Measurements from ENCODE around the gene IGLL1. TPM values are rescaled to one million over a fixed set of nuclear protein-coding genes. Genes with fewer than 3 reads are reported as not detected.

Gene IGLL1
- polyA plus RNA-seq, 1 donor from 2014 or later, result not detected

- Histone ChIP-seq H3K36me3 (ENCODE audit: insufficient read depth, low read length) (no peaks in the 10 kb centered on the region), H3K9me3 (ENCODE audit: low read length) (no peaks in the 10 kb centered on the region), H3K79me2 (replicated peaks; ENCODE audit: insufficient read depth, low read length) (no peaks in the 10 kb centered on the region), H2AFZ (ENCODE audit: low read depth, low read length) (no peak overlapping the region), H3K4me2 (ENCODE audit: low read length) (no peak overlapping the region), H4K20me1 (ENCODE audit: insufficient read depth) (no peaks in the 10 kb centered on the region), H3K4me3 (ENCODE audit: low read length) (no peak overlapping the region), H3K27me3 (ENCODE audit: insufficient read depth, low read depth, low read length) (peaks cover 7% of the 10 kb centered on the region), H3K9me2 (ENCODE audit: insufficient read depth, low read length) (no peaks in the 10 kb centered on the region), H3K27ac (ENCODE audit: low read length) (no peak overlapping the region), H3F3A (ENCODE audit: insufficient read depth, low read length, poor library complexity, severe bottlenecking) (no peaks in the 10 kb centered on the region), H3K9ac (ENCODE audit: low read length) (no peak overlapping the region)
- TF ChIP-seq MXI1 (conservative IDR thresholded peaks at IDR 0.05; ENCODE audit: poor library complexity, severe bottlenecking) (no peak), POLR2AphosphoS5 (IDR thresholded peaks at IDR 0.05) (no peak)
- TF ChIP-seq, protein P1, sequence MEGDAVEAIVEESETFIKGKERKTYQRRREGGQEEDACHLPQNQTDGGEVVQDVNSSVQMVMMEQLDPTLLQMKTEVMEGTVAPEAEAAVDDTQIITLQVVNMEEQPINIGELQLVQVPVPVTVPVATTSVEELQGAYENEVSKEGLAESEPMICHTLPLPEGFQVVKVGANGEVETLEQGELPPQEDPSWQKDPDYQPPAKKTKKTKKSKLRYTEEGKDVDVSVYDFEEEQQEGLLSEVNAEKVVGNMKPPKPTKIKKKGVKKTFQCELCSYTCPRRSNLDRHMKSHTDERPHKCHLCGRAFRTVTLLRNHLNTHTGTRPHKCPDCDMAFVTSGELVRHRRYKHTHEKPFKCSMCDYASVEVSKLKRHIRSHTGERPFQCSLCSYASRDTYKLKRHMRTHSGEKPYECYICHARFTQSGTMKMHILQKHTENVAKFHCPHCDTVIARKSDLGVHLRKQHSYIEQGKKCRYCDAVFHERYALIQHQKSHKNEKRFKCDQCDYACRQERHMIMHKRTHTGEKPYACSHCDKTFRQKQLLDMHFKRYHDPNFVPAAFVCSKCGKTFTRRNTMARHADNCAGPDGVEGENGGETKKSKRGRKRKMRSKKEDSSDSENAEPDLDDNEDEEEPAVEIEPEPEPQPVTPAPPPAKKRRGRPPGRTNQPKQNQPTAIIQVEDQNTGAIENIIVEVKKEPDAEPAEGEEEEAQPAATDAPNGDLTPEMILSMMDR (IDR thresholded peaks at IDR 0.05; ENCODE audit: poor library complexity, severe bottlenecking), result no peak
Observed at GRCh38 chr22:23564276-23564675, 15.8 kb downstream of the IGLL1 start.

DNA sequence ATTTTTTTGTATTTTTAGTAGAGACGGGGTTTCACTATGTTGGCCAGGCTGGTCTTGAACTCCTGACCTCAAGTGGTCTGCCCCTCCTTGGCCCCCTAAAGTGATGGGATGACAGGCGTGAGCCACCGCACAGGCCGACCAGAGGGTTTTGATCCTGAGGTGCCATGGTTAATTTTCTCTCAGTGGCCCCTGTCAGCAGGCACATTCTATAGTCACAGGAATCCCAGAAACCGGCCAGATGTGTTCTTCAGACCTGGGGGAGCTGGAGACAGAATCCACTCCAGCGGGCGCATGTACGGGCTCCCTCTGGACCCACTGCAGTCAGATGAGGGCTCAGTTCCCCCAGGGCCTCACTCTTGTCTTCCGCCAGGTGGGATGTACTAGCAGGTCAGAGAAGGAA is 17.0 kb downstream of the IGLL1 start:
- Histone ChIP-seq H4K20me1 (ENCODE audit: insufficient read depth) (no peaks in the 10 kb centered on the region), H3K9me3 (ENCODE audit: low read length) (no peaks in the 10 kb centered on the region), H3K27me3 (ENCODE audit: insufficient read depth, low read depth, low read length) (peaks cover 7% of the 10 kb centered on the region), H3K36me3 (ENCODE audit: insufficient read depth, low read length) (no peaks in the 10 kb centered on the region), H3F3A (ENCODE audit: insufficient read depth, low read length, poor library complexity, severe bottlenecking) (no peaks in the 10 kb centered on the region), H3K27ac (ENCODE audit: low read length) (no peak overlapping the region), H3K79me2 (replicated peaks; ENCODE audit: insufficient read depth, low read length) (no peaks in the 10 kb centered on the region), H3K4me3 (ENCODE audit: low read length) (no peak overlapping the region), H3K9me2 (ENCODE audit: insufficient read depth, low read length) (no peaks in the 10 kb centered on the region), H3K4me2 (ENCODE audit: low read length) (no peak overlapping the region), H2AFZ (ENCODE audit: low read depth, low read length) (no peak overlapping the region), H3K9ac (ENCODE audit: low read length) (no peak overlapping the region)
- TF ChIP-seq POLR2AphosphoS5 (IDR thresholded peaks at IDR 0.05) (no peak), MXI1 (conservative IDR thresholded peaks at IDR 0.05; ENCODE audit: poor library complexity, severe bottlenecking) (no peak), EP300 (conservative IDR thresholded peaks at IDR 0.05; ENCODE audit: poor library complexity, severe bottlenecking) (no peak), RAD21 (conservative IDR thresholded peaks at IDR 0.05) (no peak), TAF1 (IDR thresholded peaks at IDR 0.05; ENCODE audit: low read depth) (no peak), EZH2 (IDR thresholded peaks at IDR 0.05; ENCODE audit: borderline replicate concordance, insufficient read depth, low read length, poor library complexity, severe bottlenecking) (no peak), SMC3 (conservative IDR thresholded peaks at IDR 0.05; ENCODE audit: poor library complexity) (no peak)
- TF ChIP-seq, protein P1 (IDR thresholded peaks at IDR 0.05; ENCODE audit: poor library complexity, severe bottlenecking), result no peak
- TF ChIP-seq, protein P2, sequence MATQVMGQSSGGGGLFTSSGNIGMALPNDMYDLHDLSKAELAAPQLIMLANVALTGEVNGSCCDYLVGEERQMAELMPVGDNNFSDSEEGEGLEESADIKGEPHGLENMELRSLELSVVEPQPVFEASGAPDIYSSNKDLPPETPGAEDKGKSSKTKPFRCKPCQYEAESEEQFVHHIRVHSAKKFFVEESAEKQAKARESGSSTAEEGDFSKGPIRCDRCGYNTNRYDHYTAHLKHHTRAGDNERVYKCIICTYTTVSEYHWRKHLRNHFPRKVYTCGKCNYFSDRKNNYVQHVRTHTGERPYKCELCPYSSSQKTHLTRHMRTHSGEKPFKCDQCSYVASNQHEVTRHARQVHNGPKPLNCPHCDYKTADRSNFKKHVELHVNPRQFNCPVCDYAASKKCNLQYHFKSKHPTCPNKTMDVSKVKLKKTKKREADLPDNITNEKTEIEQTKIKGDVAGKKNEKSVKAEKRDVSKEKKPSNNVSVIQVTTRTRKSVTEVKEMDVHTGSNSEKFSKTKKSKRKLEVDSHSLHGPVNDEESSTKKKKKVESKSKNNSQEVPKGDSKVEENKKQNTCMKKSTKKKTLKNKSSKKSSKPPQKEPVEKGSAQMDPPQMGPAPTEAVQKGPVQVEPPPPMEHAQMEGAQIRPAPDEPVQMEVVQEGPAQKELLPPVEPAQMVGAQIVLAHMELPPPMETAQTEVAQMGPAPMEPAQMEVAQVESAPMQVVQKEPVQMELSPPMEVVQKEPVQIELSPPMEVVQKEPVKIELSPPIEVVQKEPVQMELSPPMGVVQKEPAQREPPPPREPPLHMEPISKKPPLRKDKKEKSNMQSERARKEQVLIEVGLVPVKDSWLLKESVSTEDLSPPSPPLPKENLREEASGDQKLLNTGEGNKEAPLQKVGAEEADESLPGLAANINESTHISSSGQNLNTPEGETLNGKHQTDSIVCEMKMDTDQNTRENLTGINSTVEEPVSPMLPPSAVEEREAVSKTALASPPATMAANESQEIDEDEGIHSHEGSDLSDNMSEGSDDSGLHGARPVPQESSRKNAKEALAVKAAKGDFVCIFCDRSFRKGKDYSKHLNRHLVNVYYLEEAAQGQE (IDR thresholded peaks at IDR 0.05; ENCODE audit: borderline replicate concordance), result no peak
